Activated T-cell treated with anti-CD3 and anti-CD28 coated beads for 48 hours (primary cell): ENCODE results near the gene PIR.

Experiments
- DNase-seq: peaks from one replicate; pipeline ENCODE4 v3.0.0-alpha.2; 2020; ENCODE audit warnings: low read depth

PIR gene

DNA sequence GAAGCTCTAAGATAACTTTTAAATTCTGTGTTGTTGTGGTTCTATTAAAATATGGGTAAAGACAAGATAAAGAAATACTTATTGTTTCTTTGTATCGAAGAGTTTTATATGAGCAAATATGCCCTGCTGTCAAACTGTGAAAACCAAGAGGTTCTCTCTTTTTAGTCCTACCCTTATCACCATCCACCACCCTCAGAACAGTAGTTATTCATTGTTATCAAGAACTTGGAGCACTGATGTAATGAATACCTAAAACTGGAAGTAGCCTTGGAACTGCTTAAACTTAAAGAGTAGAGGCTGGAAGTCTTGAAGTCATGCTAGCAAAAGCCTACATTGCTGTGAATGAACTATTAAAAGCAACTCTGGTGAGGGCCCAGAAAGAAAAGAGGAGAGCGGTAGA lies 9.2 kb downstream of the PIR start:
- DNase-seq, result no peak

DNA sequence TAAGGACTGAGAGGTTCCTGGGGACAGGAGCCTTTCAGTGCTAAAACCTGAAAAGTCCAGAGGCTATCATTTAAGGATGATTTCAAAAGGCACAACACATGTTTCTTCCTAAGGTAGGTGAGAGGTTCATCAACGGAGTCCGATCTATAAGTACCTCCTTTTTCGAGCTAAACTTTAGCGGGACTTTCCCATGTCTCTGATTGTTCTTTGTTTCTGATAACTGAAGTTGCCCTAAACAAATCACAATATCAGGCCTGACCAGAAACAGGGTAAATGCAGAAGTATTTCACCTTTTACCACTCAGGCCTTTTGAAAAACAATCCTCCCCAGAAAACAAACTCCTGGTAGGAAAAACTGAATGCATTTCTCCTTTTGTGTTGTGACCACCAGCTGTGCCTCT lies 17.6 kb downstream of the PIR start:
- DNase-seq, result no peak

DNA sequence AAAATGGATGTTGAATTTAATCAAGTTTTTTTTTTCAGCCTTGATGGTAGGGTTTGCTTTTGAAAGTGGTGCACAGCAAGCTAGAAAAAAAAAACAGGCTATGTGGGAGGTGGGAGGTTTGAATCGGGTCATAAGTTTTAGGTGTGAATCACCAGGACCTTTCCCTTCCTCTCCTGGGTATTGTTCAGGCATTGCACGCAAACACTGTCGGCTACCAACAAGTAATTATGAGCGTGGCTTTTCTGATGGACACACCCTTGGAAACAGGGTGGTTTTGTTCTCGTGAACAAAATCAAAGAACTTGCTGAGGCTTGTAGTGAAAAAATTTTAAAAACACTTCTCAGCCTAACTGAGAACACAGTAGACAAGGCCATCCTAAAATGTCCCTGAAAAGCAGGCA lies 18.1 kb downstream of the PIR start:
- no peak for DNase-seq

DNA sequence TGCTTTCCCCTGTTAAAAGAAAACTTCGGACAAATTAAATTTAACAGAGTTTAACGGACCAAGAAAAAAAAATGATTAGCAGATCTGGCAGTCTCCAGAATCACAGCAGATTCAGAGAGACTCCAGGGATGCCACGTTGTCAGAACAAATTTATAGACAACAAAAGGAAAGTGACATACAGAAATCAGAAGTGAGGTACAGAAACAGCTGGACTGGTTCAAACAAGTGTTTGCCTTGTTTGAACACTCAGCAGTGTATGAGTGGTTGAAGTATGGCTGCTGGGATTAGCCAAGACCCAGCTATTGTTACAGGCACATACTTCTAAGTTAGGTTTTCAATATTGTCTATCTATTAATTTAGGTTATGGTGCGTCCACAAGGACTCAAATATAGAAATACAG lies 19.1 kb downstream of the PIR start:
- no peak for DNase-seq

DNA sequence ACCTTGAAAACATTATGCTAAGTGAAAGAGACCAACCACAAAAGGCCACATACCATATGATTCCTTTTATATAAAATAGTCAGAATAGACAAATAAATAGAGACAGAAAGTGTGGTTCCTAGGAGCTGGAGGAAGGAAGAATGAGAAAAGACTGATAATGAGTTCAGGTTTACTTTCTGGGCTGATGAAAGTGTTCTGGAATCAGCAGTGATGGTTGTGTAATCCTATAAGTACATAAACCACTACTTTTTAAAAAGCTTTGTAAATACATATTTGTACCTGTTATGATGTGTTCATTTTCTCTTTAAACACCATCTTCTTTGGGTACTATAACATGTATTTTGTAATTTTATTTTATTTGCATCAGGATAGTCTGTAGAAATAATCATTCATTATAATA lies 20.6 kb downstream of the PIR start:
- DNase-seq, result no peak

DNA sequence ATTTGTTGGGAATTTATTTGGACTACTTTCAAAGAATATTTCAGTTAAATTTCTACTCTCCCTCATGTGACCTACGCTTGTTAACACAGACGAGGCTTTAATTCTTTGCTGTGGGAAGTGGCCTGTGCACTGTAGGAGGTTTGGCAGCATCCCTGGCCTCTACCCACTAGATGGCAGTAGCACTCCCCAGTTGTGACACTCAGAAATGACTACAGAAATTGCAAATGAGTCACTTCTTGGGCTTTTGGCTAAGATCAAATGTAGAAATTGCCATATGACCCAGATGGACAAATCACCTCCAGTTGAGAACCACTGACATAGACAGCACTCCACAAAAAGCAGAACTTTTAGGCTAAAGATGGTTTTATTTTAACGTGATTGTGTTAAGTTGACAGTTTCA lies 22.1 kb downstream of the PIR start:
- DNase-seq, result peak; percentile 36

DNA sequence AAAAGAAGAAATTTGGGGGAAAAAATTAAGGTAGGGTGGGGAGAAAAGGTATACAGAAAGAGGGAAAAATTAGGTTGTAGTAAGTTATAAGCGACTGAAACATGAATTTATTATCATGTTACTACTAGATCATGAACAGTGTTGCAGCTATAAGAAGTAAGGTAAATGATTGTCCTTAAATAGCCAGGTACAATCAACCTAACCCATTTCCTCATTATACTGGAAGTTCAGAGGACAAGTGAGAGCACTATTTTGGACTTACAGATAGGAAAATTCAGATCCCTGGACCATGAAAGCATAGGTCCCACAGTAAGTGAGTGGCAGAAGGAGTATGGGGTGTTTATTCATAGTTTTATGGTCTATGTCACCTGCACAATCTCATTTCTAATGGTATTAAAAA lies 23.5 kb downstream of the PIR start:
- no peak for DNase-seq

DNA sequence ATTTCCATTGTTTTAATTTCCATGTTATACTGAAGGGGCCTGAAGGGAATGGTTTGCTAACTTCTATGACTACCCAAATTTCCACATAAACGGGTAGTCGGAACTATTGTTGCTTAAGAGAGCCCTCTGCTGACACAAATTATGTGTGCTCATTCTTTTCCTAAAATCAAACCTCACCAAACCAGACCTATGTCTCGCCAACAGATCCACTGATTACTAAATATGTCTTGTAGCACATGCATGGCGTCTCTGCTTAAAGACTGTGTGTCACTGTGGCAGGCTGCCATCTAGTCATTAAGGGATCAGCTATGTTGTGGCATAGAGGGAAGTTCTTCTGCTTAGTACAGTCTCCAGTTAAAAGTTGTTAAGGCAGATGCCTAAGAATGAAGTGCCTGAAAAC lies 25.1 kb downstream of the PIR start:
- no peak for DNase-seq

DNA sequence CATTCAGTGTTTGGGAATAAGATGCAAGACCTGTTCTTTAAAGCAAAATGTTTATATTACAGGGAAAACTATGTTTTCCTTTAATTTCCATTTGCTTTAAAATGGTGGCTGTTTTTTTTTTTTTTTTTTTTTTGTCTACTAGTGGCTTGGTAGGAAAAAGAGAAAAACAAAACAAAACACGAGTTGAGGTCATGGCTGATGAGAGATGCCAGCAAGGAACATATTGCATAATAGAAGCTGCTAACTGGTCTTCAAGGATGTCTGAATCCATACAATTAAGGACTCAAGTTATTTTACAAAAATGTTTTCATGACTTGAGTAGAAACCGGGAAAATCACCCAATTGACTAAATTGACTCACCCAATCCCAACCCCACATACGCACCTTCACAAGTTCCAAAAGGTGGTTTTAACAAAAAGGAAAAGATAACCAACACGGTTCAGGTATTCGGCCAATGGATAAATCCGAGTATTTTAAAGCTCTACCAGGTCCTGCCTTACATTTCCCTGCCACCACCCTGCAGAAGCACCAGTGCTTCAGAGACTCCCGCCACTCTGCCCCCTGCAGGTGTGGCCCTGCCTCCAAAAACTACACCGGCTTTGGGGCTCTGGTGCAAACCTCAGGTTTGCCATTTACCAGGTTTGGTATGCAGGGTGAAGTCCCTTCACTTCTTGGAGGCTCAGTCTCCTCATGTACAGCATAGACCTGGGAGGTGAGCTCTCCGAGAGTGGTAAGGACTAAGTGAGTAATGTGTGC lies 27.1 kb downstream of the PIR start:
- peak; percentile 1 for DNase-seq

DNA sequence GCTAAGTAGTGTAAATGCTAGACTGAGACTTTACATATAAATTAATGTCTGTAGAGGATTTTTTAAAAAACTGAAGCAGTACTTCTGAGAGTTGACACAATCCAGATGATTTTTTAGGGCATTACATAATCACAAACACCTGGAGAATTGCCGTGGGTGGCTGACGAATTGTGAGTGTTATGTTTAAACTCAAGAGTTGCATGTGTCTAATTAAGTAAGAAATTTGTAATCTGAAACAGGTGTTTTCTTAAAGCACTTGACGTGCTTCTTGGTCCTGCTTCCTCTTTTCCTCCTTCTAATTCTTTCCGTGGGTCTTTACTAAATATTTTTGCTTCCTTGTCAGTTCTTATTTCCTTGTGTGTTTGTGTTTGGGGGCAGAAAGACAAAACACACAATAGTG lies 27.8 kb downstream of the PIR start:
- DNase-seq, result no peak

DNA sequence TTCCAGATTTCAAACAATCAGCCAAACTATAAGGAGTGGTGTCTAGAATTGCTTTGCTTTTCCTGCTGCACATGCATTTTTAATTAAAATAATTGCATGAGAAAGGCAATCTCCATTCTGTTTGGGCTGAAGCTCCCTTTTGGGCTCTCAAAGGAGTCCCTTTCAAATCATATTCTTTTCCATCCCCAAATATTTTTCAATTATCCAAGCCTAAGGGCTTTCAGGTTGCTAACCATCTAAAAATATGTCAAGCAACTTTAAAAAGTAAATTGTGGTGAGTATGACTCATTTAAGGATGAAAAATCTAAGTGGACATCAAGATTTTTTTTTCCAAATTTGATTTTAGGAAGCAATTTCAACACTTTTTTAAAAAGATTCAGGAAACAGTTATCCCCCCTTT lies 28.4 kb downstream of the PIR start:
- DNase-seq, result no peak

DNA sequence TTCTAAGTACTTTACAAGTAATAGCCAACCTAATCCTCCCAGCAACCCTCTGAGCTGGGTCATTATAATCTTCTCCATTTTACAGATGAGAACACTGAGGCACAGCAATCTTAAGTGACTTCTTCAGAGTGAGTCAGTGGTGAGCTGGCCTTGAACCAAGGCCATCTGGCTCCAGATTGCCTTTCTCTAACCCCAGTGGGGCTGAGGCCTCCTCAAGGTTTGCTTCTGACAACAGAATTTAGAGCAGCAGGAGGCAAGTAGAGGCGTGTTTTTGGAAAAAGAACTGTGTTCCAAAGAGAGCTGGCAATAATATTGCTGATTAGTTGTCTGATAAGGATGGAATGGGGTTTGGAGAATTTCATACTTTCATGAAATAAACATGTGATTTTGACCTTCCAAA lies 41.2 kb downstream of the PIR start:
- no peak for DNase-seq

DNA sequence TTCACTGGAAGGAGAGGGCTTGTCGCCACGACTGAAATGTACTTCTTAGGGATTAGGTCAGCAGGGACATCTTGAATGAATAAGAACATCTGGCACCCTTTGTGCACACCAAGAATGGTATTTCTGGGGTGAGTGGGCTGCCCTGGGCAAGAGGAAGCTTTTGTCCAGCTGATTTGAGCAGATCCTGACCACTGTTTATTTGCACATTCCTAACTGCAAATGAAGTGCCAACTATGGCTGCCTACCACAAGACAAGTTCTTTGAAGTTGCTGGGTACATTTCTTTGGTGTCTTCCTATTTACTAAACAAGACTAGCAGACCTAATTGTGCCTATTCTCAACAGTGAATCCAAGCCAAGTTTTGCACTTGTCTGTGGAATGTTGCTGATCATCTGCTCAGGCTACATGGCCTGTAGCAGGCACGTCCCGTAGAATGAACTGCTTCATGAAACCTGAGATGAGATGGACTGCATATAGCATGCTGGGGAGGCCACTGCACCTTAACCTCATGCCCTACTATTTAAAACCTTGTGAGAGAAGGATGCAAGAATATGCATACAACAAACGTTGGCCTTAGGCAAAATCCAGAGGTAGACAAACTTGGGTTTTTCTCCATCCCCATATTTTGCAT lies 45.0 kb downstream of the PIR start:
- DNase-seq, result no peak

DNA sequence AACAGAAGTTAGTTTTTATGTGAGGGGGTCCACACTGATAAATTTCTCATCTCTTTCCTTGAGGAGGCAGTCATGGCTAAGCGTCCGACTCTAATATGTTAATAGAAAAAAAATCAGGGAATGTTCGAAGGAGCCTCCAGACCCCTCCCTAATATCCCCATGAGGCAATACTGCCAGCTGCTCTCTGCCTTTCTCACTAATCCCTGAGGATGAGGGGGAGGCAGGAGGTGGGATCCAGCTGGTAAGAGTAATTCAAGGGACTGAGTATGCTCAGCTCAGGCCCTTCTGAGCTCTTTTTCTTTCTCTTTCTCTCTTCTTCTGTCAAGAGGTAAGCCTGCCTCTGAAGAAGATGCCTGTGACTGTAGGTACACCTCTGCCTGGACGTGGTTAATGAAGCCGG lies 51.7 kb downstream of the PIR start:
- no peak for DNase-seq

DNA sequence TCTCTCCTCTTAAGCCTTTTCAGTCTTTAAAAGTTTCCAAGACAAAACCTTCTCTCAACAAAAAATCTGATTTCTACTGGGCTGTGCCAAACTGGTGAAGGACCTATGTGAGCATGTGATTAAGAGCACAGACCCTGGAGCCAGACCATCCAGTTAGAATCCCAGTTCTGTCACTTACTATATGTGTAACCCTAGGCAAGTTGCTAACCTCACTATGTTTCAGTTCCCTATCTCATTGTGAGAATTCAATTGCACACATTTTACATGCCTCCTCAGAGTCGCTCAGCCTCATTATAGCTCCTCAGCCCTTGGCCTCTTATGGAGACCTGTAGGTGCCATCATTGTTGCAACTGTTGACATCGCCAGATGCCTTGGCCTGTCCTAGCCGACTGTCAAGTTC lies 54.8 kb downstream of the PIR start:
- no peak for DNase-seq

DNA sequence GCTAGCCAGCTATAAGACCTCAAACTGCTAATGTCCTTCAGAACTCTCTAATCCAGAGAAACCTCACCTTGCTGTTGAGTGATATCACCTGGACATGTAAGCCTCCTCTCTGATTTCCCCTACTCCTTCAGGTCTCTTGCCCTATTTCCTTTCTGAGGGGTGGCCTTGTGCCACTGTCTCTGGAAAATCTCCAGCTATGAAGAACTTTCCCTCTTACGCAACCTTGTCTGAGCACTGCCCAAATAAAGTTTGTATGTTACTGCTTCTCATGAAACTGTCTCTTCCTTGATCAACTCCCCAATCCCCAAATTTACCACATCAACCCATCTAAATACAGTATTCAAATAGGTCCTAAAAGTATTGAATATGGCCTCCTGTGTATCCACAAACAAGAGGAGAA lies 55.4 kb downstream of the PIR start:
- DNase-seq, result no peak

DNA sequence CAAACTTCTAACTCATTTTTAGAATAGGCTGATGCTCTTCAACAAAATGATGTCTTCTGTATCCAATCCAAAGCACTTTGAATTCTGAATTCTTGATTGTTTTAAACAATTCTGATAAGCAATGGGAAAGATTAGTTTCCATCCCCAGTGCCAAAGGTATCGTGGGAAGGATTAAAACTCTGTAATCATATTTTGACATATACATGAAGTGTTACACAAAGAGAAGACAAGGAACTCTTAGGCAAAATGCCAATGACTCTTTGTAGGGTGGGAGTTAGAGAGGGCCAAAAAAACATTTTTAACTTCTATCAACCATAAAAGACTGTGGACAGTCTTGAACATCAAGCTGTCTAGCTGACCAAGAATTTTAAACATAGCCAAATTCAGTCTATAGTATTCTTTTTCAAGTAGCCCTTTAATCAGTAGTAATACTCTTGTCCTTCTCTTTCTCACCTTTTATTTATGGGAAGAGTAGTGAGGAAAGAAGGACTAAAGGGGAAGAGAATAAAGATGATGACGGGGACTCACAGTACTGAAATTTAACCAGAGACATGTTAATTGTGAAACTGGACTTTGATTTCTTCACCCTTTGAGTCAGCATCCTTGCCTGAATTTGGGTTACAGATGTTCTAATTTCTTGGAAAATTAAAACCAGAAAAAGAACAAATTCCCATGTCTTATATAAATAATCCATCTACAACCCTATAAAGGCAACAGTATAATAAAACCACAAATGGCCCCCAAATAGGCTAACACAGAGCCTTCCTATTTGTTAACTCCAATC lies 57.1 kb downstream of the PIR start:
- no peak for DNase-seq

DNA sequence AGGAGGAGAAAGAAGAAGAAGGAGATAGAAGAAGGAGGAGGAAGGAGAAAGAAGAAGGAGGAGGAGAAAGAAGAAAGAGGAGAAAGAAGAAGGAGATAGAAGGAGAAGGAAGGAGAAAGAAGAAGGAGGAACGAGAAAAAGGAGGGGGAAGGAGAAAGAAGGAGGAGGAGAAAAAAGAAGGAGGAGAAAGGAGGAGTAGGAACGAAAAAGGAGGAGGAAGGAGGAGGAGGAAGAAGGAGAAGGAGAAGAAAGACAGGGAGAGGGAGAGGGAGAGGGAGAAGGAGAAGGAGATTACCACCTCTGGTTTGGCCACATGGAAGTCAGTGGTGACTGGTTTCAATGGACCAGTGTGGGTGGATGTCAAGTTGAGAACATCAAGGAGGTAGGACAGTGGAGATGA lies 58.9 kb downstream of the PIR start:
- DNase-seq, result no peak

DNA sequence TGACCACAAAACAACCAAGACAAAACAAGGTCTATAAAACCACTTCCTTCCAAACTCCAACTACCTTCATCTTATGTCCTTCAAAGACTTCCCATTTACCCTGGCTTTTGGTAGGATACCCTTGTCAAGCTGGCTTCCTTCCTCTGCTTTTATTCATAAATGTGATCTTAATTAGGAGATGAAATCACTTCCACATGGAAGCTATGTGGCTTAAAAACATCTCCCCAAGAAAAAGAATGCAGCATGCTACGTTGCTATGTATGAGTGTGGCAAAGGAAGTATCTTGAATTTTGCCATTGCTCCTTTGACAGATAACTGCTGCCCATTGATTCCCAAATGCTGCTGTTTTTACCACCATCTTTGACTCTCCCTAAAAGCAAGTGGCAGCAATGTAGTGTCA lies 62.5 kb downstream of the PIR start:
- DNase-seq, result no peak

DNA sequence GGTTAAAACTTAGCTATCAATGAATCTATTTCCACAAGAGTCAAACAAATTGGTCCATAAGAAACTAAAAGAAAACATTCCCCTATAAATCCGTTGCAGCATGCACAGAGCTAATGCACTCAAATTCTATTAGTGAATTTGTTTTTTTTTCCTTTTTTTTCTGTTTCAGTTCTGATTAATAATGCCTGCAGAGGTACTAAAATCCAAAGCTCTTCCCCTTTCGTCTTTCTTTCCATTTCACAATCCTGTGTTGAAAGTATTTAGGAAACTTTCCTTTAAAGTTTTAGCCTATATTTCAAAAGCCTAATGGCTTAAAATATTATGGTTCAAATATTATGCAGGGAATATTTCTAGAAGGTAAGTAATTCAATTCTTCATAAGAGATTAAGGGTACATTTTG lies 63.1 kb downstream of the PIR start:
- no peak for DNase-seq

DNA sequence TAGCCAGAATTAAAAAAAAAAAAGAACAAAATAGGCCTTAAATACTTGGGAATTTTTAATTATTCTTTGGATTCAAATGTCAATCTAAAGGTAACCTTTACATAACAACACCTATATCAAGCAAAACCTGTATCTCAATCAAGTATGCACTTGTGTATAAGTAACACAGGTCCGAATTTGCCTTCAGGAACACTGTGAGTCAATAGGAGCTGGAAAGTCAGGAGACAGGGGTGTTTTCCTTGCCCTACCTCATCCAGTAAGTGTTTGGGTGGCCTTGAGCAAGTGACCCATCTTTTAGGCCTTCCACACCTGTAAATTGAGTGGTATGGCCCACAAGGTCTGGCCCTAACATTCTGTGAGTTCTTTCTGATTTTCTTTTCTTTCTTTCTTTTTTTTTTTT lies 68.1 kb downstream of the PIR start:
- no peak for DNase-seq

DNA sequence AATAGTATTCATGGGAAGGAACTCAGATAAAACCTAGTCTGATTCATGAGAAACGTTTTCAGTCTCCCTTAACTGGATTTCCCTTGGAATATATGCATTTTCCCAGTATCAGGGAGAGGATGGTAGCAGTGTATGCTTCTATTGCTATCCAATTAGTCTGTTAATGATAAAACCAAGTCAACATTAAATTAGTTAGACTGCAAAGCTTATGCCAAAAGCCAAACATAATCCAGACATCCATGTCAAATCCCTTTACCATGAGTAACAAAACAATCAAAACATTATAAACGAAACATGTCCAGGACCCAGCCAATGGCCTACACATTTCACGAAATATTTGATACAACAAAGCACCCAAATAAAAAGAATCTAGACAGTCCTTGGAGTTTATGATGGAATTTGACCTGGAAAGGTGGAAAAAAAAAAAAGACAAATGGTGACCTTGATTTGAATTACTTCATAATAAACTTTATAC lies 74.4 kb downstream of the PIR start:
- DNase-seq, result no peak

DNA sequence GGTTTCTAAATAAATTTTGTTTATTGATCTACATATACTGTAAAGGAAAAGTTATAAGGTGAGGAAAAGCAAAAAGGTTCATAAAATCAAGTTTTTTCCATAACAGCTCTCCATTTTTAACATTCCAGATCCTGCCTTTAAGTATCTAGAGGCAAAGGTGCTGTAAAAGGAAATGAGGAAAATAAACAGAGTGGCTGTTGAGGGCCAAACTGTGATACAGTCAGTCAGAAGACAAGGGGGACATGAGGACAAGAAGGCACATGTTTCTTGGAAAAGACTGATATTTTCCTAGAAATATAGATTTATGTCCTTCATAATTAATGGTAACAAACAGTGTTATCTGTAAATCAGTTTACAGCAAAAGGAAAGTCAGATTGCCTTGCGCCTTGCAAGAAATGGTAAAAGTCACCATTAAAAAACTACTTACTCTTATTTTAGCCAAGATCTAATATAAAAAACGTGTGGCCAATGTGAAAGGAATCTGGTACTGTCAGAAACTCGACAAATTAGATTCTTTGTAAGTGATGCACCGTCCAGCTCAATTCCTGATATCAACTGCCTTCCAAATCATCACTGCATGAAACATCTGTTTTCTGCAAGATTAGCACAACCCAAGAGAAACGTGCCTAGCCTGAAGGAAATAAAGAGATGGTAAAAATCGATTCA lies 75.0 kb downstream of the PIR start:
- no peak for DNase-seq
